Activated CD8-positive, alpha-beta memory T cell treated with anti-CD3 and anti-CD28 coated beads, Interleukin-2, amount 10 ng/mL, durations not matched to agents 7 days and 5 days (primary cell): ENCODE data around the gene DNAL1. TPM values are rescaled to one million over a fixed set of nuclear protein-coding genes. Genes with fewer than 3 reads are reported as not detected.

Experiments used
- ATAC-seq: fragments of 150-1000 bp; cut with Tn5 transposase; one replicate; pipeline ENCODE4 v1.10.0; 2021; ENCODE audit warnings: moderate library complexity
- CTCF ChIA-PET: fragments of 350-600 bp; sonication (Branson Sonifier 250); formaldehyde crosslinking; loops from one replicate; lab custom pipeline; 2021; ENCODE audit warnings: antibody characterized with exemption; lab: Charles Lee
- DNase-seq: peaks from one replicate; pipeline ENCODE4 v3.0.0-alpha.2; 2020
- H3K27ac Mint-ChIP-seq: one replicate; pipeline ENCODE4 v1.8.0; 2021; ENCODE audit warnings: mild to moderate bottlenecking, mixed read lengths
- H3K27me3 Mint-ChIP-seq: one replicate; pipeline ENCODE4 v1.8.0; 2021; ENCODE audit warnings: mixed read lengths
- H3K36me3 Mint-ChIP-seq: one replicate; pipeline ENCODE4 v1.8.0; 2021; ENCODE audit warnings: mild to moderate bottlenecking, mixed read lengths
- H3K4me1 Mint-ChIP-seq: one replicate; pipeline ENCODE4 v1.8.0; 2021; ENCODE audit warnings: mixed read lengths
- H3K4me3 Mint-ChIP-seq: one replicate; pipeline ENCODE4 v1.8.0; 2021; ENCODE audit warnings: mild to moderate bottlenecking, moderate library complexity, mixed read lengths
- H3K9me3 Mint-ChIP-seq: one replicate; pipeline ENCODE4 v1.8.0; 2022; ENCODE audit warnings: low read depth, mixed read lengths
- total RNA-seq, 2 experiments: library from RNA; stranded (reverse); gene quantifications; one replicate each; pipeline ENCODE4 v1.2.3, GENCODE V29; 2021

The DNAL1 gene
- total RNA-seq, 2 experiments from 2014 or later, result 8.8 to 9.1 TPM

DNA sequence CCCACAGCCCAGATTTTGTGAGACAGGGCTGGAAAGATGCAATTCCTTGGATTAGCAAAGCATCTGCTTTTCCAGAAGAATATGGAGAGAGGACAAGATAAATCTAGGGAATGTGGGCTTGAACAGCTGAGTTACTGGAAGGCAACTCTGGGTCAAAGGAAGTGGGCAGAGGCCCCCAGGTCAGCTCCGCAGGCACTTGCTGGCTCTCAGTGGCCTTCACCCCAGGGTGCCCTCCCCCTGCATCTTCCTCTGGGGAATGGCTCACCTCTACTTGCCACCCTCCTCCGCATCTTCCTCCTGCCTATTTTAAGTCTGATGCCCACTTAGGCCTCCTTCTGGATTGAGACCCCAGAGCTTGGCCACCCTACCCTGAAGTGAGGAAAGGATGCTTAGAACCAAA is 79.9 kb downstream of the DNAL1 start:
- Mint-ChIP-seq H3K36me3 (peaks cover 60% of the 10 kb centered on the region), H3K4me1 (peaks cover 44% of the 10 kb centered on the region), H3K4me3 (no peak overlapping the region), H3K27ac (peak overlapping the region; percentile 56), H3K9me3 (no peaks in the 10 kb centered on the region), H3K27me3 (no peaks in the 10 kb centered on the region)
- CTCF ChIA-PET, result interaction anchor here (0.7 to 1.6 kb wide), 3 partner anchors 9 to 99 kb away, joined by 4 read pairs; no protein-coding TSS in a partner anchor
- ATAC-seq, result no peak
- no peak for DNase-seq

- CTCF ChIA-PET, result interaction anchor here (0.7 to 1.6 kb wide), 4 partner anchors 9 to 143 kb away, joined by 4 to 6 read pairs (median 4); no protein-coding TSS in a partner anchor
- DNase-seq, result no peak
- H3K36me3 Mint-ChIP-seq, result peaks cover 63% of the 10 kb centered on the region
- no peak overlapping the region for H3K4me3 Mint-ChIP-seq
- peaks cover 44% of the 10 kb centered on the region for H3K4me1 Mint-ChIP-seq
- ATAC-seq, result no peak
- H3K27me3 Mint-ChIP-seq, result no peaks in the 10 kb centered on the region
- H3K9me3 Mint-ChIP-seq, result no peaks in the 10 kb centered on the region
- H3K27ac Mint-ChIP-seq, result peak overlapping the region; percentile 56
Observed at GRCh38 chr14:73725116-73726024, 80.6 kb downstream of the DNAL1 start.

DNA sequence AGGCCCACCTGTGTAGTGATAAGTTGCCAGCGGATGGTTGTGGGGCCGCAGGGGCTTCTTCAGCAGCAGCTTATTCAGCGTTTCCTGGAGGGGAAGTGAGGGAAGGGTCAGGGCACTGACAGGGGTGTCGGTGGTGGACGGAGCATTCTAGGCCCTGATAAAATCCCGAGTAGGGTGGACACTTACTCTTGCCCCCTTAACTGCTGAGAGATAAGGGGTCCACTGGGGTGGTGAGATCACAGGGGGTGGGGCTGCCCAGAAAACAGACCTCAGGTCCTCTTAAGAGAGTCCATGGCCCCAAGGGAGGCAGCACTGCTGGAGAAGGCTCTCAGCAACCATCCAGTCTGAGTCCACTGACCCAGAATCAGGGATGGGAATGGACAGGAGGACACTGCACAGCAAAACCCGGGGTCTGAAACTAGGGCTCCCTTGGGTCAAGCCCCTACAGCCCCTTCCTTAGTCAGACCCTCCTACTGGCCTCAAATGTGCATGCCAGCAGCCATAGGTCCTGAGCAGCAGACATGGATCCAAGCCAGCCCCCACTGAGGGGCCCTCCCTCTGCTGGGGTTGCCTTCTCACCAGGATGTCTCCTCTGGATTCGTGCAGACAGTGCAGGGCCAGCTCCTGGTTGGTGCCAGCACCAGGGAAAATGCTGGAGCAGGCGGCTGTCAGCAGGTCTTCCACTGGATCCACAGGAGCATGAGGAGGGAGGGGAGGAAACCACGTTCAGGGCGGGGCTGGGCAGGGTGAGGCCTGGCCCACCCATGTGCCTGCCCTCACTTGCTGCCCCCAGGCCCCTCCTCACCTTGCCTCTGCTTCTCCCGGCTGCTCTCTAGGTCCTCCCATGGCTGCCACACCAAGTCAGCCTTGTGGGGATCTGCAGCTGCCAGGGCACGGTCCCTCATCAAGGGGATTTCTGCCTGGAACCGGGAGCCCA is 81.5 kb downstream of the DNAL1 start:
- DNase-seq (no peak), ATAC-seq (no peak)
- Mint-ChIP-seq H3K27me3 (no peaks in the 10 kb centered on the region), H3K4me1 (peaks cover 44% of the 10 kb centered on the region), H3K4me3 (no peak overlapping the region), H3K27ac (peak overlapping the region; percentile 70), H3K9me3 (no peaks in the 10 kb centered on the region), H3K36me3 (peaks cover 58% of the 10 kb centered on the region)
- CTCF ChIA-PET, result interaction anchor here (0.5 to 9.7 kb wide), 10 partner anchors 8 to 311 kb away, joined by 3 to 136 read pairs (median 5); partner anchors contain the start of gene PTGR2

DNA sequence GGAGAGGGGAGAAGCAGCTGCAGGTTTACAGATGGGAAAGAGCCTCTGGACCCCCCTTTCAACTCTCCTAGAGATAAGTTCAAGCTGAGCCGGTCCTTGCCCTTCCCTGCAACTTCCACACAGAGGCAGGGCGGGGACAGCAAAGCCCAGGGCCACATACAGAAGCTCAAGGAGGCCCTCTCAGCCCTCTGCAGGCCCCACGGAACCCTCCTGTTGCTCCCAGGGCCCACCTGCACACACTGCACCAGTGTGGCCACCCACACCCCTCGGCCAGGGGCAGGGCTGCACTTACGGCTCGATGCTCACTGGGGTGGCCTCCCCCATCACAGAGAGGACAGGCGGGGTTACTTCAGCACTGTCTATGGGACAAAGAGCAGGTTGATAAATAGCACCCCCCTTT is 82.4 kb downstream of the DNAL1 start:
- H3K4me1 Mint-ChIP-seq, result peaks cover 49% of the 10 kb centered on the region
- H3K9me3 Mint-ChIP-seq, result no peaks in the 10 kb centered on the region
- H3K36me3 Mint-ChIP-seq, result peaks cover 57% of the 10 kb centered on the region
- no peaks in the 10 kb centered on the region for H3K27me3 Mint-ChIP-seq
- no peak for DNase-seq
- ATAC-seq, result no peak
- CTCF ChIA-PET, result interaction anchor here (0.8 to 9.7 kb wide), 12 partner anchors 9 to 125 kb away, joined by 3 to 136 read pairs (median 18); partner anchors contain the start of genes PNMA1 and PTGR2
- H3K27ac Mint-ChIP-seq, result peak overlapping the region; percentile 70
- no peak overlapping the region for H3K4me3 Mint-ChIP-seq

DNA sequence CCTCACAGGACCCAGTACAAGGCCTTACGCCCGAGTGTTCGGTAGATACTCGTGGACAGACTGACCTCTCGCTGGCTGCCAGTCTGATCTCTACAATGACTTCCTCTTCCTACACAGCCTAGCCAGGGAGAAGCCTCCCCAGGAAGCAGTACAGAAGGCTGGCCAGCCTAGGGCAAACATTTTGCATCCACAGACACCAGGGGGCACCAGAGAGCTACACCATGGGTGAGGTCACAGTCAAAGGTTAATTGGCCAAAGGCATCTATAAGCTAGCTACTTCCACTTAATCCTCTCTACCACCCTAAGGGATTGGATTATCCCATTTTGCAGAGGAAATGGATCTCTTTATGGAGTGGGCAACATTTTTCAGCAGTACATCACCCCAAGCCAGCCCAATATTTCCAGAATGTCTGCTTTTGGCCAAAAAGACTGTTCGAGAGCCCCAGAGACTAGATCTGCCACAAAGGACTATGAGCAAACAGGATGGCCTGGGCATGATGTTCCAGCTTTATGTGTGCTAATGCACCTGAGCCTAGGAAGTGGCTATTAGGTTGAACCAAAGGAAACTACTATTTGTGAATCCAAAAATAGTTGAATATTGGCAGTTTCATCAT is 84.0 kb downstream of the DNAL1 start:
- peak; percentile 91 for DNase-seq
- no peaks in the 10 kb centered on the region for H3K27me3 Mint-ChIP-seq
- CTCF ChIA-PET, result interaction anchor here (0.8 to 9.7 kb wide), 31 partner anchors 9 to 221 kb away, joined by 3 to 136 read pairs (median 6); partner anchors contain the start of genes COQ6, FAM161B, PNMA1 and ZNF410
- ATAC-seq, result peak; percentile 95
- H3K36me3 Mint-ChIP-seq, result peaks cover 52% of the 10 kb centered on the region
- H3K4me1 Mint-ChIP-seq, result peaks cover 44% of the 10 kb centered on the region
- peak overlapping the region; percentile 78 for H3K27ac Mint-ChIP-seq
- H3K4me3 Mint-ChIP-seq, result no peak overlapping the region
- H3K9me3 Mint-ChIP-seq, result no peaks in the 10 kb centered on the region

- H3K36me3 Mint-ChIP-seq, result peaks cover 57% of the 10 kb centered on the region
- CTCF ChIA-PET, result interaction anchor here (0.7 to 9.7 kb wide), 26 partner anchors 10 to 156 kb away, joined by 3 to 136 read pairs (median 6); partner anchors contain the start of gene ZNF410
- no peak for DNase-seq
- H3K27ac Mint-ChIP-seq, result peak overlapping the region; percentile 78
- no peaks in the 10 kb centered on the region for H3K9me3 Mint-ChIP-seq
- H3K27me3 Mint-ChIP-seq, result no peaks in the 10 kb centered on the region
- H3K4me1 Mint-ChIP-seq, result peaks cover 38% of the 10 kb centered on the region
- H3K4me3 Mint-ChIP-seq, result no peak overlapping the region
- no peak for ATAC-seq
Observed at GRCh38 chr14:73729556-73730265, 84.9 kb downstream of the DNAL1 start.

GRCh38 chr14:73731111-73731510 is 86.3 kb downstream of the DNAL1 start:
- Mint-ChIP-seq H3K4me3 (no peak overlapping the region), H3K27me3 (no peaks in the 10 kb centered on the region), H3K9me3 (no peaks in the 10 kb centered on the region), H3K4me1 (peaks cover 27% of the 10 kb centered on the region), H3K36me3 (peaks cover 56% of the 10 kb centered on the region), H3K27ac (no peak overlapping the region)
- CTCF ChIA-PET, result interaction anchor here (1.0 to 9.7 kb wide), 7 partner anchors 12 to 96 kb away, joined by 3 to 136 read pairs (median 43); no protein-coding TSS in a partner anchor
- DNase-seq (no peak), ATAC-seq (no peak)

GRCh38 chr14:73732006-73732405 is 87.2 kb downstream of the DNAL1 start:
- Mint-ChIP-seq H3K27me3 (no peaks in the 10 kb centered on the region), H3K27ac (peak overlapping the region; percentile 68), H3K4me3 (no peak overlapping the region), H3K36me3 (peaks cover 60% of the 10 kb centered on the region), H3K9me3 (no peaks in the 10 kb centered on the region), H3K4me1 (peaks cover 26% of the 10 kb centered on the region)
- DNase-seq (no peak), ATAC-seq (no peak)
- CTCF ChIA-PET, result interaction anchor here (0.5 to 9.7 kb wide), 9 partner anchors 8 to 155 kb away, joined by 3 to 136 read pairs (median 4); partner anchors contain the start of gene ZNF410

DNA sequence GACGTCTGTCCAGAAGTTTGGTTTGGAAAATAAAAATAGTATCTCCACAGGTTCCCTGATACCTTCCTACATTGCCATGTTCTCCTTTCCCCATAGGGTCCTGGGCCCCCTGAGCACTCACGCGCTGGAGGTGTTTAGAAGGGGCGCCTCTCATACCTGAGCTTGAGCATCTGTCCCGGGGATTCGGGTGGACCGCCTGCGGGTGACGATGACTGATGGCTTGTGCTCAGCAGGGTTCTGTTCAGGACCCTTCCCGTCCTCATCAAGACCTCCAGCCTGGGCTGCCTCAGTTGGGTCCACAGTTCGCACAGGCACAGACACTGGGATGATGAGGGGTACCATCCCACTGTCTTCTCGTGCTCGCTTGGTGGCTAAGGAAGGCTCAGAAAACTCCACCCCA is 92.1 kb downstream of the DNAL1 start:
- H3K27ac Mint-ChIP-seq, result no peak overlapping the region
- DNase-seq (no peak), ATAC-seq (no peak)
- H3K9me3 Mint-ChIP-seq, result no peaks in the 10 kb centered on the region
- H3K4me1 Mint-ChIP-seq, result peaks cover 33% of the 10 kb centered on the region
- H3K36me3 Mint-ChIP-seq, result peaks cover 45% of the 10 kb centered on the region
- CTCF ChIA-PET, result no interaction called here
- H3K4me3 Mint-ChIP-seq, result no peak overlapping the region
- no peaks in the 10 kb centered on the region for H3K27me3 Mint-ChIP-seq

DNA sequence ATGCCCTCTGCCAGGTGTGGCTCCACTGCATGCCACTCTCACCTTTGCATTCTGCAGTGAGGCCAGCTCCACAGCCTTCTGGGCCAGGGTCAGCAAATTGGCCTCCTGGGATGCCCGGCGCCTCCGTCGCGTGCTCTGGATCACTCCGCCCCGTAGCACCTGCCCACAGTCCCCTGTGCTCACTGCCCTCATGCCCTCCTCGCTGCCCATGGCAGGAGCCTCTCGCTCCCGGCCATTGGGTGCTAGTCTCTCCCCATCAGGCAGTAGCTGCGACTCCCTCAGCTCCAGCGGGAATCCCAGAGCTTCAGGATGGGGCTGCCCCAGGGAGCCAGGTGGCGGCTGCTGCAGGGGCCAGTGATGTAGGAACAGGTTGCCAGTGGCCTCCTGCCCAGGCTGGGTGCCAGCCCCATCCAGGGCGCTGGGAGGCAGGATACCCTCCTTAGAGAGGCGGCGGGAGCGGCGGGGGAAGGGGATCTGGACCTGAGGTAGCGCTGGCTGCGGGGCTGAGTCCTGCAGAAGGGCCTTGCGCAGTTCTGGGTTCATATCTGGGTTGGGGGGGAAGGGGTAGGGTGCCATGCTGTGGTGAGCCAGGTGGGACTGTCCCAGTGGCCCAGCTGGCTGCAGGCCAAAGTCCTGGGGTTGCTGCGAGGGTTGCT is 93.9 kb downstream of the DNAL1 start:
- DNase-seq (no peak), ATAC-seq (no peak)
- Mint-ChIP-seq H3K4me1 (peaks cover 47% of the 10 kb centered on the region), H3K9me3 (no peaks in the 10 kb centered on the region), H3K4me3 (no peak overlapping the region), H3K36me3 (peaks cover 38% of the 10 kb centered on the region), H3K27ac (no peak overlapping the region), H3K27me3 (no peaks in the 10 kb centered on the region)
- CTCF ChIA-PET, result interaction anchor here (1.4 to 10.1 kb wide), 2 partner anchors 8 to 13 kb away, joined by 3 to 118 read pairs; no protein-coding TSS in a partner anchor

DNA sequence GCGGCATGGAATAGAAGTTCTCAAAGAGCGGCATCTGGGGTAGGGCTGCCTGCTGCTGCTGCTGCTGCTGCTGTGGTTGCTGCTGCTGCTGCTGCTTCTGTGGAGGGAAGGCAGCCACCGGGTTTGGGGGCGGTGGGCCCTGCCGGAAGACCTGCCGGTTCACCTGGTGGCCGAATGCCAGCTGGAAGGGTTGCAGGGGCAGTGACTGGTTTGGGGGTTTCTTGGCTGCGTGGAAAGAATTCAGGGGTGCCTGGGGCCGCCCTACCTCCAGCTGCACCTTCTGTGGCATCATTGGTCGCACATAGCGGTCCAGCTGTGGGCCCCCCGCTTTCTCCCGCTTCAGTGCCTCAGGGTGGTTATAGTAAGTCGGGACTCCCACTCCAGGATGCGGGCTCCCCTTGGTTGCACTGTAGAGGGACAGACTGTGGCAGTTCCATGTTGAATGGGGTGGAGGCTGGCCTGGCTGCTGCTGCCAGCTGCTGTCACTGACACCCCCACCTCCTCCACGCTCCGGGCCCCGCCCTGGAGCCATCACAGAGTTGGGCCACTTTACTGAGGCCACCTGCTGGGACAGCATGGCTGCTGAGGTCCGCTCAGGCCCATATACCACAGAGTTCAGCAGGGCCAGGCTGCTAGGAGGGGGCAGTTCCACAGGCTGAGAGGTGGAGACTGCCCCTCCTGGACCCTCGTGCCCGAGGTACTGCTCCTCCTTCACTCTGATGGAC is 94.5 kb downstream of the DNAL1 start:
- CTCF ChIA-PET, result interaction anchor here (4.2 to 10.1 kb wide), 2 partner anchors 9 to 47 kb away, joined by 30 to 118 read pairs; no protein-coding TSS in a partner anchor
- ATAC-seq (no peak), DNase-seq (no peak)
- H3K27ac Mint-ChIP-seq, result peak overlapping the region; percentile 92
- H3K36me3 Mint-ChIP-seq, result peaks cover 33% of the 10 kb centered on the region
- no peaks in the 10 kb centered on the region for H3K27me3 Mint-ChIP-seq
- H3K9me3 Mint-ChIP-seq, result no peaks in the 10 kb centered on the region
- H3K4me3 Mint-ChIP-seq, result no peak overlapping the region
- peaks cover 54% of the 10 kb centered on the region for H3K4me1 Mint-ChIP-seq
